ENCODE data around the gene TIMP2. TPM values are rescaled to one million over a fixed set of nuclear protein-coding genes. Genes with fewer than 3 reads are reported as not detected.
A peak's percentile ranks its signal among the peaks of the same experiment; 100 is the strongest.

Gene TIMP2
- total and polyA plus RNA-seq, 2 of the 4 experiments (the other 2 are of a cell fraction): 43.9 to 416 TPM

DNA sequence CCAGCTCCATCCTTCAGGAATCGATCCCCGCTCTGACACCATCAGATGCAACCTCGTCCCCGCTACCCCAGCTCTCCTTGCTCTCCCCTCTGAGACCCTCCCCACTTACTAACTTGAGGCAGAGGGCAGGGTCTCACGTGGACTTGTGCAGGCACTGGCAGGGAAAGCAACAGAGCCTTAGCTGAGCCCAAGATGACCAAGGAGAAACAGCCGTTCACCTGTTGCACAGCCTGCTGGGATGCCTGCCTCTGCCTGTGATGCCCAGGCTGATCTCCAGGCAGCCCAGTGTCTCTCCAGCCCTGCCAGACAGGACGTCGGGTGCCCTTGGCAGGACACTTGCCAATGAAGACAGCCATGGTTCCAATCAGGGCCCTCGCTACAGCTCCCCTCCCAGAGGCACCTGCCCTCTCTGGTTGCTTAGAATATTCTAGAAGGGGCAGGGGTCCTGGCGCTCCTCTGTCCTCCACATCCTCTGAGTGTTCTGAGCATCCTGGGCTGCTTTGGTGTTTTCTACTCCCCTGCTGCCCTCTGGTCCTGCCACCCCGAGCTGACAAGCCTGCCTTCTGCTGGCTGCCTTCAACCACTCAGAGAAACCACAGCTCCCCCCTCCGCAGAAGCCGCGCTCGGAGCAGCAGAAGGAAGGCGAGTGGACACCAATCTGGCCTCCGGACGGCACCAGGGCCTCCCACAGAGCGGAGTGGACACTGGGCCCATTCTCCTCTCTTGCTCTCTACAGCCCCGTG, 28.9 kb downstream of the TIMP2 start:
- Histone ChIP-seq H3K4me3 (ENCODE audit: insufficient read depth, low read depth, low read length) (no peak overlapping the region), H3K18ac (ENCODE audit: low read depth, low read length) (no peak overlapping the region), H3K27me3 (ENCODE audit: control insufficient read depth, insufficient read depth, low read length) (no peaks in the 10 kb centered on the region), H3K9ac (ENCODE audit: low read depth, low read length) (no peak overlapping the region), H3K9me1 (ENCODE audit: insufficient read depth, low read length) (peaks cover 34% of the 10 kb centered on the region), H2AK9ac (replicated peaks; ENCODE audit: low read depth, low read length, poor library complexity) (peak overlapping the region; percentile 51), H2AK5ac (ENCODE audit: low read depth, low read length) (no peak overlapping the region), H4K8ac (ENCODE audit: low read depth in 2 of 2, low read length in 2 of 2) (no peak overlapping the region), H2BK15ac (ENCODE audit: low read depth, low read length) (no peak overlapping the region), H3K9me3 (ENCODE audit: control insufficient read depth, insufficient read depth, low read length) (no peaks in the 10 kb centered on the region), H3K36me3 (ENCODE audit: control insufficient read depth, insufficient read depth, low read length) (peaks cover 34% of the 10 kb centered on the region), H2BK5ac (ENCODE audit: low read depth, low read length, poor library complexity, severe bottlenecking) (no peak overlapping the region), H3K4ac (ENCODE audit: low read depth, low read length) (no peak overlapping the region), H3K4me2 (ENCODE audit: low read depth, low read length) (no peak overlapping the region), H2BK120ac (ENCODE audit: low read depth, low read length) (no peak overlapping the region), H3K56ac (ENCODE audit: extremely low read depth, insufficient read depth, low read length) (no peak overlapping the region), H3K14ac (replicated peaks; ENCODE audit: low read depth, low read length) (no peak overlapping the region), H2AFZ (replicated peaks; ENCODE audit: low read length, poor library complexity) (peak overlapping the region; percentile 16), H3K79me1 (ENCODE audit: low read depth in 1 of 2, low read length in 2 of 2) (peaks cover 30 to 89% of the 10 kb centered on the region in 2 experiments; a peak in 3 of 4 replicates), H4K5ac (ENCODE audit: low read depth, low read length) (no peak overlapping the region), H3K4me1 (ENCODE audit: control insufficient read depth, insufficient read depth, low read length) (peaks cover 26% of the 10 kb centered on the region), H2BK20ac (ENCODE audit: low read depth, low read length) (no peak overlapping the region), H4K91ac (ENCODE audit: insufficient read depth, low read depth, low read length) (no peak overlapping the region), H4K20me1 (ENCODE audit: insufficient read depth, low read length) (peaks cover 95% of the 10 kb centered on the region), H3K23ac (ENCODE audit: low read depth, low read length) (no peak overlapping the region), H3K27ac (ENCODE audit: insufficient read depth, low read length) (no peak overlapping the region)
- in situ Hi-C loops (cut with MboI; ENCODE audit: low sequenced_read_pairs) (no loop called here), intact Hi-C loops (cut with micrococcal nuclease) (no loop called here), dilution Hi-C loops (cut with HindIII; ENCODE audit: low sequenced_read_pairs, unreplicated experiment) (no loop called here)
- no peak for DNase-seq
- WGBS, 2 experiments (ENCODE audit: extremely low coverage in 2 of 2, insufficient read length in 1 of 2): 93% methylated on average over 3 of the region's 20 CpGs; no CpG with 5 or more reads in 1 of the 2 experiments
- POLR2A ChIA-PET (ENCODE audit: unreplicated experiment): interaction anchor here (0.6 kb wide), 1 partner anchor 63 kb away, joined by 30 read pairs; no protein-coding TSS in a partner anchor
- no TSS peak for BruUV-seq (replicated peaks)
- CTCF ChIA-PET: no interaction called here
- ATAC-seq (ENCODE audit: low read depth): no peak
- TF ChIP-seq RFX5 (IDR thresholded peaks at IDR 0.05; ENCODE audit: low read depth, low read length) (no peak), MAZ (IDR thresholded peaks at IDR 0.05; ENCODE audit: borderline replicate concordance, low read depth, low read length) (no peak)
